ENCODE measurements around the gene SNX25. TPM values are rescaled to one million over a fixed set of nuclear protein-coding genes. Genes with fewer than 3 reads are reported as not detected.
"Not testable (repeated sequence)": the region's sequence is repeated elsewhere in the genome, so short reads cannot be mapped to it uniquely, and the experiment has no call there.

Gene SNX25
- polyA plus RNA-seq, 1 donor from 2014 or later, result 6.4 TPM

GRCh38 chr4:185203486-185204237, 5.7 kb upstream of the SNX25 start, which contains the start of gene CFAP97:
CFAP97 (minus strand) TSS chr4:185204000; CDS start chr4:185191196, 12,804 bp downstream.
- Histone ChIP-seq H3K9me2 (ENCODE audit: insufficient read depth, low read length) (no peaks in the 10 kb centered on the region), H3F3A (ENCODE audit: insufficient read depth, low read length, poor library complexity, severe bottlenecking) (peaks cover 6% of the 10 kb centered on the region), H3K27ac (ENCODE audit: low read length) (peak within 1 kb of the TSS; percentile 79), H3K27me3 (ENCODE audit: insufficient read depth, low read depth, low read length) (no peaks in the 10 kb centered on the region), H3K79me2 (replicated peaks; ENCODE audit: insufficient read depth, low read length) (no peaks in the 10 kb centered on the region), H3K9me3 (ENCODE audit: low read length) (no peaks in the 10 kb centered on the region), H2AFZ (ENCODE audit: low read depth, low read length) (peak within 1 kb of the TSS; percentile 68), H4K20me1 (ENCODE audit: insufficient read depth) (no peaks in the 10 kb centered on the region), H3K4me2 (ENCODE audit: low read length) (peak within 1 kb of the TSS; percentile 97), H3K4me3 (ENCODE audit: low read length) (peak within 1 kb of the TSS; percentile 80), H3K36me3 (ENCODE audit: insufficient read depth, low read length) (no peaks in the 10 kb centered on the region), H3K9ac (ENCODE audit: low read length) (peak within 1 kb of the TSS; percentile 74)
- TF ChIP-seq EZH2 (IDR thresholded peaks at IDR 0.05; ENCODE audit: borderline replicate concordance, insufficient read depth, low read length, poor library complexity, severe bottlenecking) (no peak), REST (IDR thresholded peaks at IDR 0.05; ENCODE audit: borderline replicate concordance) (no peak), MXI1 (conservative IDR thresholded peaks at IDR 0.05; ENCODE audit: poor library complexity, severe bottlenecking) (peak; percentile 87), TAF1 (IDR thresholded peaks at IDR 0.05; ENCODE audit: low read depth) (no peak), CTCF (IDR thresholded peaks at IDR 0.05; ENCODE audit: poor library complexity, severe bottlenecking) (peak; percentile 31), RAD21 (conservative IDR thresholded peaks at IDR 0.05) (peak; percentile 42), SMC3 (conservative IDR thresholded peaks at IDR 0.05; ENCODE audit: poor library complexity) (peak; percentile 31), POLR2AphosphoS5 (IDR thresholded peaks at IDR 0.05) (peak; percentile 54), EP300 (conservative IDR thresholded peaks at IDR 0.05; ENCODE audit: poor library complexity, severe bottlenecking) (peak; percentile 58)

- Histone ChIP-seq H3K79me2 (replicated peaks; ENCODE audit: insufficient read depth, low read length) (no peaks in the 10 kb centered on the region), H3K27ac (ENCODE audit: low read length) (peak overlapping the region; percentile 79), H3K27me3 (ENCODE audit: insufficient read depth, low read depth, low read length) (no peaks in the 10 kb centered on the region), H3K9ac (ENCODE audit: low read length) (peak overlapping the region; percentile 74), H3F3A (ENCODE audit: insufficient read depth, low read length, poor library complexity, severe bottlenecking) (peaks cover 6% of the 10 kb centered on the region), H3K9me2 (ENCODE audit: insufficient read depth, low read length) (no peaks in the 10 kb centered on the region), H3K36me3 (ENCODE audit: insufficient read depth, low read length) (no peaks in the 10 kb centered on the region), H3K4me3 (ENCODE audit: low read length) (peak overlapping the region; percentile 70), H3K9me3 (ENCODE audit: low read length) (no peaks in the 10 kb centered on the region), H3K4me2 (ENCODE audit: low read length) (peak overlapping the region; percentile 97), H2AFZ (ENCODE audit: low read depth, low read length) (peak overlapping the region; percentile 68), H4K20me1 (ENCODE audit: insufficient read depth) (no peaks in the 10 kb centered on the region)
- no peak for TF ChIP-seq CTCF (IDR thresholded peaks at IDR 0.05; ENCODE audit: poor library complexity, severe bottlenecking)
- peak; percentile 16 for TF ChIP-seq REST (IDR thresholded peaks at IDR 0.05; ENCODE audit: borderline replicate concordance)
Measured at GRCh38 chr4:185204238-185204910, 5.0 kb upstream of the SNX25 start.

- H4K20me1 ChIP-seq (ENCODE audit: insufficient read depth); H3K27me3 ChIP-seq (ENCODE audit: insufficient read depth, low read depth, low read length); H3K9ac ChIP-seq (ENCODE audit: low read length); H3K4me3 ChIP-seq (ENCODE audit: low read length); H3K79me2 ChIP-seq (replicated peaks; ENCODE audit: insufficient read depth, low read length); H3K9me2 ChIP-seq (ENCODE audit: insufficient read depth, low read length); H3F3A ChIP-seq (ENCODE audit: insufficient read depth, low read length, poor library complexity, severe bottlenecking); H3K9me3 ChIP-seq (ENCODE audit: low read length); H3K4me2 ChIP-seq (ENCODE audit: low read length); H3K27ac ChIP-seq (ENCODE audit: low read length); H2AFZ ChIP-seq (ENCODE audit: low read depth, low read length); H3K36me3 ChIP-seq (ENCODE audit: insufficient read depth, low read length): not testable (repeated sequence)
Measured at GRCh38 chr4:185205073-185205472, 4.3 kb upstream of the SNX25 start.

Measured in neural cell (in vitro differentiated cells).